ENCODE measurements around the gene CHSY1.

DNA sequence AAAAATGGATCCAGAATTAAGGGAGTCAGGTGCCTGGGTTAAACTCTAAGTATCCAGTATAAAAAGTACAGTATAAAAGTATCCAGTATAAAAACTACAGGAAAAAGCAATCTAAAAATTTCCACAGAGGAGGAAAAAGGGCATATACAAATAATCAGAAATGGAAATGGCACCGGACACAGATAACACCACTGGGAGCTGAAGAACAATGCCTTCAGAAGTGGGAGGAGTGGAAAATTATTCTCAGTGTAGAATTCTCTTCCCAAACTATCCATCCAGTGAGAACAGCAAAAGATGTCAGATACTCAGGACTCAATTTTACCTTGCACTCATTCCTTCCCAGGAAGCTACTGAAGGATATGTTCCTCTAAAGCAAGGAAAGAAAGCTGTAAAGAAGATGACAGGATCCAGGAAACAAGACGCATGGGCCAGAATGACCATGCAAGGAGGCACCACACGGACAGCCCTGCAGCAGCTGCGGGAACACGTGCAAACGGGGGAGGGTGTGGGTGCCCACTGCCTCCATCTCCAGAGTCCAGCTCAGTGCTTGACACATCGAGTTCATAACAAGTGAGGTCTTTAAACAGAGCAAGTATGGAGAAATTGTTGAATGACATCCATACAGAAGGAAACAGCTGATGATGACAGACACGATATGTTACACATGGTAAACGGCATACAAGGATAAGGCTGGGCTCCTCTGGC, 68.5 kb downstream of the CHSY1 start:
- TF ChIP-seq, protein P1, sequence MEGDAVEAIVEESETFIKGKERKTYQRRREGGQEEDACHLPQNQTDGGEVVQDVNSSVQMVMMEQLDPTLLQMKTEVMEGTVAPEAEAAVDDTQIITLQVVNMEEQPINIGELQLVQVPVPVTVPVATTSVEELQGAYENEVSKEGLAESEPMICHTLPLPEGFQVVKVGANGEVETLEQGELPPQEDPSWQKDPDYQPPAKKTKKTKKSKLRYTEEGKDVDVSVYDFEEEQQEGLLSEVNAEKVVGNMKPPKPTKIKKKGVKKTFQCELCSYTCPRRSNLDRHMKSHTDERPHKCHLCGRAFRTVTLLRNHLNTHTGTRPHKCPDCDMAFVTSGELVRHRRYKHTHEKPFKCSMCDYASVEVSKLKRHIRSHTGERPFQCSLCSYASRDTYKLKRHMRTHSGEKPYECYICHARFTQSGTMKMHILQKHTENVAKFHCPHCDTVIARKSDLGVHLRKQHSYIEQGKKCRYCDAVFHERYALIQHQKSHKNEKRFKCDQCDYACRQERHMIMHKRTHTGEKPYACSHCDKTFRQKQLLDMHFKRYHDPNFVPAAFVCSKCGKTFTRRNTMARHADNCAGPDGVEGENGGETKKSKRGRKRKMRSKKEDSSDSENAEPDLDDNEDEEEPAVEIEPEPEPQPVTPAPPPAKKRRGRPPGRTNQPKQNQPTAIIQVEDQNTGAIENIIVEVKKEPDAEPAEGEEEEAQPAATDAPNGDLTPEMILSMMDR (IDR thresholded peaks at IDR 0.05; ENCODE audit: low read depth, low read length) = no peak
- TF ChIP-seq EZH2phosphoT487 (IDR thresholded peaks at IDR 0.05; ENCODE audit: low read depth) = no peak
